NCI-H1694 (cell line): Measurements from ENCODE around the gene OR6K3.

Source experiments
- DNase-seq: peaks from one replicate; lab custom pipeline; 2025; lab: John Stamatoyannopoulos, UW

OR6K3 gene

DNA sequence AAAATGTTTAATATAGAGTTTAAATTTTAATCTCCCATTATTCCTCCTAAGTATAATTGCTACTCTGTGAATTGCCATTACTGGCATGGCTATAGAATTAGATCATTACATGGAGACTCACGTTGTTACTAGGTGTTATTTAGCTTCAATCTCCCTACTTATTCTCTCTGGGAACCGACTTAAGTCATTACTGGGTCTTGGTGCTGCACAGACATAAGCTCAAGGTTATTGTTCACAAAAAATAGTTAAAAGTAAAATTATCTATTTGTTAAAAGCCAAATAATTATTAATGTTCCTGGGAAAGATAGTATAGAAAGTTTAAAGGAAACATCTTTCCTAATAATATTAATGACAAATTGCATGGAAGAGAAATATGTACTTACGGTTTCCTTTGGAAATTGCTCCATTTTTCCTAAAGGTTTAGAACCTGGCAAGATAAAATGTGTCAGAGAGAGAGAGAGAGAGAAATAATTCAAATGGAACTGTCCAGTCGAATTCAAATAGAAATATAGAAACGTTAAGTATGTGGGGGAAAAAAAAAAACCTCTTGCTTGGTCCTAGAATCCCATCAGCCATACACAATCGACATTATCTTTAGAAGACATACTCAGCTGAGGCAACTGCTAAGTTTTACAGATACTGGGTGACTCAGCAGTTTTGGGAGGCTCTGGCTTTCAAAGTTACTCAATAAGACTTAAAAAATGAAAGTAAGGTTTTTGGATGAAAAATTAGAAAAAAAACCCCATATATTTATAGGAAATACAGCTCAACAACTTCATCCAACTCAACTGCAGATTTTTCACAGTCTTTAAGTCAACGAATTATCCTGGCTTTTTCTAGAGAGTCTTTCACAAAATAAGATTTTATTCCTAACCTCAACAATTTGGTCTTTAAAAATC is 34.2 kb downstream of the OR6K3 start, which contains the start of gene SPTA1:
TSS of gene SPTA1 (minus strand) at position 605 of the 899 bp plus-strand sequence. CDS start at position 407, 198 bp downstream.
- no peak for DNase-seq

DNA sequence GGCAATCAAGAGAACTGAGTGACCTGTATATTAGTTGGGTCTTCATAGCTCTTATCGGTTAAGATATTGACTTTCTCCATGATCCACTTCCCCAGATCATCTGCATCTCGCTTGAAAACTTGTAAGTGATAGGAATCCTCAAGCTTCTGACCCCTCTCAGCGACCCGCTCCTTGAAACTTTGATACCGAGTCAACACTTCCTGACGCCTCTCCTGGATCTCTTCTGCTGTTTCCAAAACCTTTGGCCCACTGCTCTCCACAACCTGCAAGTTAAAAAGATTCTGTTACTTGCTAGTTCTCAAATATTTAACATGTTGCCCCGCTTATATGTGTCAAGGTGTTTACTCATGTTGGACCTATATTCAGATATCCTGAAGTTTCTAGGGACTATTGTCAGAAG is 35.4 kb downstream of the OR6K3 start:
- DNase-seq = no peak

DNA sequence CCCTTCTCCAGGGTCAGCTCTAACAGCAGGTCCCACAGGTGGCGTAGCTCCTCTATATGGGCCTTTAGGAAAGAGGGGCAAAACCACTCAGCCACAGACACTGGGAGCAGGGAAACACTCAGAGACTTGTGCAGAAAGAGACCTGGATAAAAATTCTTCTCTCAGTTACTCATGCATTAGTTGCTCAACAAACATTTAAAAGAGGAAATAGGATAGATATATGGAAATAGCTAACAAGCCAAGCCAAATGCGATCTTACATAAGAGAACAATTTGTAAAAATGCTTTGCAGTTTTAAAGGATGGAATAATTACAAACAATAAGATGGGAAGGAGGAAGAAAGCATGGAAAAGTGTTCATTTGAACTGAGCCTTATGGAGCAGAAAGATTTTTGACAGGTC is 38.9 kb downstream of the OR6K3 start:
- no peak for DNase-seq

DNA sequence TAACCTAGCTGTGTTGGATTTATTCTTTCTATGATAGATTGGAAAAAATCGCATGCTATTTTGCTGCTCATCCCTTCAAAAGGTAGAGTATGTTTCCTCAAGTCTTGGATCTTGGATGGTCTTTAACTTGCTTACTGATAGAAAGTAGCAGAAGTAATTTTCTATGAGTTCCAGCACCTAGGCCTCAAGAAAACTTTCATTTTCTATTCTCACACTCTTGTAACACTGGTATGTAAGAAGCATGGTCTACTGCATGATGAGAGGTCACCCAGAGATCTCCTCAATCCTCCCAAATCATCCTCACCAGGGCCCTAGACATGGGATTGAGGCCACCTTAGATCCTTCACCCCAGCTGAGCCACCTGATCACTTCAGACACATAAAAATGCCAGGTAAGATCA is 41.2 kb downstream of the OR6K3 start:
- DNase-seq = no peak

DNA sequence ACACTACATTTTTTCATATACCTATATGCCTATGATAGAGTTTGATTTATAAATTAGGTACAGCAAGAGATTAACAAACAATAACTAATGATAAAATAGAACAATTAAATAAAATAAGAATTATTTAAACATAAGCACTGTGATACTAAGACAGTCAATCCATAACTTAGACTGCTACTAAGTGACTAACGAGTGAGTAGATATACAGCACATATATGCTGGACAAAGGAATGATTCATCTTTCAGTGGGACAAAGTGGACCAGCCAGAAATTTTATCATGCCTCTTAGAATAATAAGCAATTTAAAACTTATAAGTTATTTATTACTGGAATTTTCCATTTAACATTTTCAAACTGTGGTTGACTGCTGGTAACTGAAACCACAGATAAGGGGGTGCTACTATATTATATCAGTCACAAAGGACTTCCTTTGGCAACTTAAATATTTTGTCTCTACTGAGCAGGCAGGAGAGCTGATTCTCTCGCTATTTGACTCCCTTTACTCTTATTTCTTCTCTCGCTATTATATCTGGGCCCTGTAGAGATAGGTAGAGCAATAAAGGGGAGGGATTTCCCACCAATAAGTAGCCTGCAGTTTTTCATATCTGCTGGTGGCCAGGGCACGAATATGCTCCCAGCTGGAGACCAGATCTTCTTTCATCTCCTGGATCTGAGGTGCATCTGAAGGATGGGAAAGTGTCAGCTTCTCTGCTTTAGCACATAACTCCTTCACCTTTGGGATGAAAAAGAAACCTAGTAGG is 44.8 kb downstream of the OR6K3 start:
- no peak for DNase-seq

DNA sequence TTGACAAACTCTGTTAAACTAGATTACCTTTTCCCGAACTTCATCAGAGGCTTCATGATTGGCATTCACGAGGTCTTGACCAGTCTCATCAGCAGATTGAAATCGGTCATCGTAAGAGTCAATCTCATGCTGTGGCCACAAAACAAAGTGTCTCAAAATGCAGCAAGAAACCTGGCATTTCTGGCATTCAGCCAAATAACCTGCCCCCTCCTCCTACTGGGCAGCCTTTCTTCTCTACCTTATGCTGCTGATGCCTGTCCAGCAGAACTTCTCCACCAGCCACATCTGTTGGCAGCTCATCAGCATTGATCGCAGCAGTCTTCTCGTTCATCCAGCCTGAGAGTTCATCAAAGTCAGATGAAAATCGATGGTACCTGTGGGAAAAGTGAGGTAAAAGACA is 46.2 kb downstream of the OR6K3 start:
- no peak for DNase-seq
